ENCODE data around the gene PERM1.

DNA sequence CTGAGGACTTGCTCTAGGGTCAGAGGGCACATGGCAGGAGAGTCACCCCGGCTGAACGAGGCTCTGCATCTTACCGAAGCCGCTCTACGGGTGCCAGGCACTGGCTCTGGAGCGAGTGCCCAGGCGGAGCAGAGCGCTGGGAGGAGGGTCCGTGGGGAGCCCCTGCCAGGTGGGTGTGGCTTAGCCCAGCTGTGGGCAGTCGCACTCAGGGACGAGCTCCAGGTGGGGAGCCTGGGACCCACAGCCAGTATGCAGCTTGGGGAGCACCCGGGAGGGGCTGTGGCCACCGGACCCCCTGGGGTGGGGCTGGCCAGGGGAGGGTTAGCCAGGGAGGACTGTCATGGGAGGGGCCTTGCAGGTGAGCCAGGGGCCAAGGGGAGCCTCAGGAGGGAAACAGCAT, 41.8 kb upstream of the PERM1 start:
- no peak for TF ChIP-seq YY1 (IDR thresholded peaks at IDR 0.05; ENCODE audit: insufficient read depth, insufficient read length)
- no peak for TF ChIP-seq SUZ12 (IDR thresholded peaks at IDR 0.05; ENCODE audit: extremely low read depth, insufficient read depth, insufficient read length)
